Measurements from ENCODE around the gene CRACDL.

Gene CRACDL

GRCh38 chr2:98803405-98804264 lies 132.4 kb downstream of the CRACDL start:
- TF ChIP-seq POLR2AphosphoS5 (IDR thresholded peaks at IDR 0.05; ENCODE audit: low read depth): no peak
- TF ChIP-seq, protein P1, sequence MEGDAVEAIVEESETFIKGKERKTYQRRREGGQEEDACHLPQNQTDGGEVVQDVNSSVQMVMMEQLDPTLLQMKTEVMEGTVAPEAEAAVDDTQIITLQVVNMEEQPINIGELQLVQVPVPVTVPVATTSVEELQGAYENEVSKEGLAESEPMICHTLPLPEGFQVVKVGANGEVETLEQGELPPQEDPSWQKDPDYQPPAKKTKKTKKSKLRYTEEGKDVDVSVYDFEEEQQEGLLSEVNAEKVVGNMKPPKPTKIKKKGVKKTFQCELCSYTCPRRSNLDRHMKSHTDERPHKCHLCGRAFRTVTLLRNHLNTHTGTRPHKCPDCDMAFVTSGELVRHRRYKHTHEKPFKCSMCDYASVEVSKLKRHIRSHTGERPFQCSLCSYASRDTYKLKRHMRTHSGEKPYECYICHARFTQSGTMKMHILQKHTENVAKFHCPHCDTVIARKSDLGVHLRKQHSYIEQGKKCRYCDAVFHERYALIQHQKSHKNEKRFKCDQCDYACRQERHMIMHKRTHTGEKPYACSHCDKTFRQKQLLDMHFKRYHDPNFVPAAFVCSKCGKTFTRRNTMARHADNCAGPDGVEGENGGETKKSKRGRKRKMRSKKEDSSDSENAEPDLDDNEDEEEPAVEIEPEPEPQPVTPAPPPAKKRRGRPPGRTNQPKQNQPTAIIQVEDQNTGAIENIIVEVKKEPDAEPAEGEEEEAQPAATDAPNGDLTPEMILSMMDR (IDR thresholded peaks at IDR 0.05; ENCODE audit: insufficient read depth, low read length): no peak
- TF ChIP-seq REST (IDR thresholded peaks at IDR 0.05; ENCODE audit: insufficient replicate concordance, low read depth): no peak
- TF ChIP-seq GABPA (IDR thresholded peaks at IDR 0.05; ENCODE audit: low read depth): no peak
- TF ChIP-seq SPI1 (IDR thresholded peaks at IDR 0.05; ENCODE audit: borderline replicate concordance, low read depth): no peak
- Histone ChIP-seq H3K4me3 (replicated peaks; ENCODE audit: insufficient read depth, low read length) (no peak overlapping the region), H3K27ac (replicated peaks) (peak overlapping the region; percentile 98), H3K27me3 (ENCODE audit: insufficient read depth, poor library complexity, severe bottlenecking) (no peaks in the 10 kb centered on the region)
- no peak for DNase-seq (ENCODE audit: low read depth in 1 of 2, low spot score in 1 of 2)

- H3K27me3 ChIP-seq (ENCODE audit: insufficient read depth, poor library complexity, severe bottlenecking): no peaks in the 10 kb centered on the region
- TF ChIP-seq, protein P1 (IDR thresholded peaks at IDR 0.05; ENCODE audit: insufficient read depth, low read length): no peak
- TF ChIP-seq POLR2AphosphoS5 (IDR thresholded peaks at IDR 0.05; ENCODE audit: low read depth): no peak
- TF ChIP-seq SPI1 (IDR thresholded peaks at IDR 0.05; ENCODE audit: borderline replicate concordance, low read depth): no peak
- TF ChIP-seq GABPA (IDR thresholded peaks at IDR 0.05; ENCODE audit: low read depth): no peak
- no peak for TF ChIP-seq REST (IDR thresholded peaks at IDR 0.05; ENCODE audit: insufficient replicate concordance, low read depth)
- no peak for DNase-seq (ENCODE audit: low read depth in 1 of 2, low spot score in 1 of 2)
- no peak overlapping the region for H3K27ac ChIP-seq (replicated peaks)
- H3K4me3 ChIP-seq (replicated peaks; ENCODE audit: insufficient read depth, low read length): no peak overlapping the region
Measured at GRCh38 chr2:98802344-98802743, 133.7 kb downstream of the CRACDL start.

DNA sequence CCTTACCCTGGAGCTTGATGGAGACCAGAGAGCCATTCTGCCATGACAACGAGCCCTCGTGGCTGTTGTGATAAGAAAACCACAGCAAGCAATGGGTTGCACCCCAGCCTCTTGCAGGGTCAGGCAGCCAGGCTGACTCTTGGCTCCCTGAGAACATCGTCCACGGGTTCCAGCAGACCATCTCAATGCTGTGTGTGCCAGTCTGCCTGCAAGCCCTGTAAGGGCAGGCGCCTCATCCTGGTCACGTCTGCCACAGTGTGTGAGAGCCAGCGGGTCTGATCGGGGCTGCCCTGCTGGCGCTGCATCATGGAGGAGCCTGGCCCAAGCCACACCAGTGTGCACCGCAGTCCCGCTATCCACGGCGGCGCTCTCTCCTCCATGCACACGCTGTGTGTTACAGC lies 134.1 kb downstream of the CRACDL start:
- DNase-seq (ENCODE audit: low read depth in 1 of 2, low spot score in 1 of 2): no peak
- Histone ChIP-seq H3K27me3 (ENCODE audit: insufficient read depth, poor library complexity, severe bottlenecking) (no peaks in the 10 kb centered on the region), H3K4me3 (replicated peaks; ENCODE audit: insufficient read depth, low read length) (no peak overlapping the region), H3K27ac (replicated peaks) (no peak overlapping the region)
- TF ChIP-seq POLR2AphosphoS5 (IDR thresholded peaks at IDR 0.05; ENCODE audit: low read depth) (no peak), GABPA (IDR thresholded peaks at IDR 0.05; ENCODE audit: low read depth) (no peak), REST (IDR thresholded peaks at IDR 0.05; ENCODE audit: insufficient replicate concordance, low read depth) (no peak), SPI1 (IDR thresholded peaks at IDR 0.05; ENCODE audit: borderline replicate concordance, low read depth) (no peak)
- TF ChIP-seq, protein P1 (IDR thresholded peaks at IDR 0.05; ENCODE audit: insufficient read depth, low read length): no peak
